HG02884 (cell line): ENCODE measurements around the gene NOL3.

ENCODE experiments used
- ATAC-seq: cut with Tn5 transposase; IDR thresholded peaks from one replicate; pipeline ENCODE4 v1.9.1; 2021; ENCODE audit warnings: mild to moderate bottlenecking, moderate library complexity; ENCODE audit not compliant: unreplicated experiment

The NOL3 gene

DNA sequence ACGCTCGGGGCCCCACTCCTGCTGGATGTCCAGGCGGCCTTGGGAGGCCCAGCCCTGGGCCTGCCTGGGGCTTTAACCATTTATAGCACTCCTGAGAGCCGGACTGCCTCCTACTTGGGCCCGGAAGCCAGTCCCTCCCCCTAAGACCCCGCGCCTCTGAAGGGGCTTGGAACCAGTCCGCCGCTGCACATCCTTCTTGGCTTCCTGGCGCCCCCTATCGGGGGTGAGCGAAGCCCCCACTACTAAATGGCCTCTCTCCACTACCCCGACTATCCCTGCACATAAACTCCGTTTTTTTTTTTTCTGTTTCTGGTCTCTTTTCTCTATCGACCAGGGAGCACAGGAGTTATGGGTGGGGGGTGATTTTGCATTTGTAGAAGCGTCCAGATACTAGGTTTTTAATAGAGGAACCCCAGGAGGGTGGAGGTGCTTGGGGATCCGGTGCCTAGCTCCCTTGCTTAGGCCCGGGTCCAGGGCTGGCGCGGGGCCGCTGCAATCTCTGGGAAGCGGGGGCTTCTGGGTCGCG lies 633 bp upstream of the NOL3 start:
- ATAC-seq = peak; percentile 16

DNA sequence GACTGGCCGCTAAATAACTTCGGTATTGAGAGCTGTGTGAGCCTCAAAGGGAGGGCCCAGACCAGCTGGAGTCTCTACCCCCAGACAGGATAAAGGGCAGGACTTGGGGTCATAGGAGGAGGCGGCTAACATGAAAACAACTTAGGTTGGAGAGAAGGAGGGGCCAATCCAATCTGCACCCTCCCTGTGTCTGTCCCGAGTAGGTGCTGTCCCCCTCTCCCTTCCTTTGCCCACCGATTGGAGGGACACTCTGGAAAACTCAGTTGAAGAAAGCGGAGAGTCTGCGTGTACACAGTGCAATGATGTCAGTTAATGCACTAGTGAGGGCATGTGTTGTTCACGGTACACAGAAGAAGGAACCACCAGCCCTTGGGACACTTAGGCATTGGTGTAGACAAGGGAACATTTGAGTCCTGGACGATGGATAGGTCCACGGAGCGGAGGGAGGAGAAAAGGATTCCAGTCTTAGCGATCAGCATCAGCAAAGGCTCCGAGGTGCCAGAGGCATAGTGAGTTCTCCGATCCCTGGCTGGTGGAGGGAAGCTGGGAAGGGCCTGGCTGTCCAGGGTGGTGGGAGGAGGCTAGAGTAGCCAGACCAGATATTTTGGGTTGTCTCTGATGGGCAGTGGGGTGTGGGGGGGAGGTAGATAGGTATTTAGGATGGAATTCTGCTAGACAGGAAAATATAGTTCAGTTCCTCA lies 761 bp downstream of the NOL3 start:
- ATAC-seq = no peak

DNA sequence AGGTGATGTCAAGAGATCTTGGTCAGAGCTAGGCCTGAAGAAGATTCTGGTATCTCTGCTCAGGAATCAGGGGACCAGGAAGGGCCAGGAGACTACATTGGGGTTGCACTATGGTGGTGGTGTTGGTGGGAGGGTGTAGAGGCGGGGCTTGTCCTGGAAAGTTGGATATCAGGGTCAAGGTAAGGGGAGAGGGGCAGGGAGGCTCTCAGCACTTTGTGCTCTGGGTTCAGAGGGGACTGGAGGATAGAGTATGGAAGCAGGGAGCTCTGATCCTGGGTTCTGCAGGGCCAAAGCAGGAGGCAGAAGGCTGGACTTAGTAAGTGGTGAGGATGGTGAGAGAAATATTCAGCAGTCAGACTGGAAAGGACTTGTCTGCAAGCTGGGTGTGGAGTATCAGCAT lies 3.0 kb downstream of the NOL3 start:
- ATAC-seq = no peak

DNA sequence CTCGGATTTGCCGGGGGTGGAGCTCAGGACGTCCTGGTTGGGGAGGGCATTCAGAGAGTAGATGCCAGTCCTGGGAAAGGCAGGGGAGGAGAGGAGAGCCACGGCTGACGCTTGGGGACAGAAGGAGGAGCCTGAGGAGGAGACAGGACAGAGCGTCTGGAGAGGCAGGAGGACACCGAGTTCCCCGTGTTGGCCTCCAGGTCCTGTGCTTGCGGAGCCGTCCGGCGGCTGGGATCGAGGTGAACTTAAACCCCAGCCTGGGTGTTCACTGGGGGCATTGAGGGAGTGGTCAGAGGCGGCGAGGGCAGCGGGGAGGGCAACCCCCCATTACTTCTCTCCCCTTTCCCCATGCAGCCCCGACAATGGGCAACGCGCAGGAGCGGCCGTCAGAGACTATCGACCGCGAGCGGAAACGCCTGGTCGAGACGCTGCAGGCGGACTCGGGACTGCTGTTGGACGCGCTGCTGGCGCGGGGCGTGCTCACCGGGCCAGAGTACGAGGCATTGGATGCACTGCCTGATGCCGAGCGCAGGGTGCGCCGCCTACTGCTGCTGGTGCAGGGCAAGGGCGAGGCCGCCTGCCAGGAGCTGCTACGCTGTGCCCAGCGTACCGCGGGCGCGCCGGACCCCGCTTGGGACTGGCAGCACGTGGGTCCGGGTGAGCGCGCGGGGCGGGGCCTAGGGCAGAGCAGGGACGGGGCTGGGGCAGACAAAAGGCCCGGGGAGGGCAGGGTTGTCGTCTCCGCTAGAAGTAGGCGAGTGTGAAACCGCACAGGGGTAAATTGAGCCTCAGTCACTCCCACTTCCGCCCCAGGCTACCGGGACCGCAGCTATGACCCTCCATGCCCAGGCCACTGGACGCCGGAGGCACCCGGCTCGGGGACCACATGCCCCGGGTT lies 3.7 kb downstream of the NOL3 start:
- ATAC-seq = no peak

DNA sequence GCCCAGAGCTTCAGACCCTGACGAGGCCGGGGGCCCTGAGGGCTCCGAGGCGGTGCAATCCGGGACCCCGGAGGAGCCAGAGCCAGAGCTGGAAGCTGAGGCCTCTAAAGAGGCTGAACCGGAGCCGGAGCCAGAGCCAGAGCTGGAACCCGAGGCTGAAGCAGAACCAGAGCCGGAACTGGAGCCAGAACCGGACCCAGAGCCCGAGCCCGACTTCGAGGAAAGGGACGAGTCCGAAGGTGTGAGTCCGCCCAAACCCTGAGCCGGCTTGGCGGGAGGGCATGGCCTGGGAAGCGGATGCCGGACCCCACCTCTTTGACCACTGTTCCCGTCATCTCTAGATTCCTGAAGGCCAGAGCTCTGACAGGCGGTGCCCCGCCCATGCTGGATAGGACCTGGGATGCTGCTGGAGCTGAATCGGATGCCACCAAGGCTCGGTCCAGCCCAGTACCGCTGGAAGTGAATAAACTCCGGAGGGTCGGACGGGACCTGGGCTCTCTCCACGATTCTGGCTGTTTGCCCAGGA lies 4.4 kb downstream of the NOL3 start:
- ATAC-seq = no peak

DNA sequence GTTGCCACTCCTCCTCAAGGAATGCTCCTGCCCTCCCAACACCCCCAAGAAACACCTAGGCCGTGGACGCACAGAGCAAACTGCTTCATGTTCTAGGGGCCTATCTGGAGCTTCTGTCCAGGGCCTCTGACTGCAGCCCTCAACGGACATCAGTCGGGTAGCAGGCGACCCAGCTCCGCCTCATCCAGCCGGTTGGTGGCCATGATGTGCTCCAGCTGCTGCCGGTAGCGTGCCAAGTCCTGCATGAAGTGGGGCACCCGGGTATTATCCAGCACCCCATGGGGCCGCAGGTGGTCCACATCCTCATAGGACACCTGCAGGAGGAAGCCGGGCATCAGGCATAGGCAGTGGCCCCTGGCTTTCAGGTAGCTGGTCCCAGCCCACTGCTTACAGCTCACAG lies 6.3 kb downstream of the NOL3 start:
- ATAC-seq = no peak

DNA sequence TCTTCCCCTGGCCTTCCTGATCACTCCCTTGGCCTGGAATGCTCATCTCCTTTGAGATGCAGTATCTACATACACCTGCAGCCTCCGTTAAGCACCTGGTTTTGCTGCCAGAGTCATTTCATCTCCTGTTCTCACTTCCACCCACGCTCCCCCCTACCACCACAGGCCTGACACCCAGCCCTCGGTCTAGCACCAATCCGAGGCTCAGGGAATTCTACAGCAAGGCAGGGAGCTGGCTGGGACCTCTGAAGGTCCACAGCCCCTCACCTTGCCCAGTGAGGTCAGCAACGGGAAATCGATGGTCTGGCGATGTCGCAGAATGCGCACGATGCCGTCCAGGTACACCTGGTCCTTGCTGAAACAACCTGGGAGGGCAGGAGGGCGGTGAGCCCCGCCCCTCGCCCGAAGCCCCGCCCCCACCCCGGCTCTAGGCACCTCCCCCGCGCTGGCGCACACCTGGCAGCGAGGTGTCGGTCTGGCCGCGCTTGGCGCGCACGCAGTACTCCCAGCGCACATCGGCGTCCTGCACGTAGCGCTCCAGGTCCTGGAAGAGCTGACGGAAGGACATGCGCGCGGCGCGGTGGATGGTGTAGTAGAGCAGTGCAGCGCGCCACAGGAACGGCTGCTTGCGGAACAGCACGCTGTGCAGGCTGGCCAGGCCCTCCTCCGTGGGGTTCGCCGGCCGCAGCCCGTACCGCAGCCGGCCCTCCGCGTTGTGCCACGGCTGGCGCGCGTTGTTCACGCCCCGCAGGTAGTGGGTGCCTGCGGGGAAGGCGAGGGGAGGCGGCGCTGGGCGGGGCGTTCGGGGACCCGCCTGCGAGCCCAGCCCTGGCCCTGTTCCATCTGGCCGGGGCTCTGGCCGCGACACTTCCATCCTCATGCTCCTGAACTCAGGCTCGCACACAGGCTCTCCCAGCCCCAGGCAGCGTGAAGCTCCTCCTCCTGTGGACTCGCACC lies 7.7 kb downstream of the NOL3 start:
- no peak for ATAC-seq

DNA sequence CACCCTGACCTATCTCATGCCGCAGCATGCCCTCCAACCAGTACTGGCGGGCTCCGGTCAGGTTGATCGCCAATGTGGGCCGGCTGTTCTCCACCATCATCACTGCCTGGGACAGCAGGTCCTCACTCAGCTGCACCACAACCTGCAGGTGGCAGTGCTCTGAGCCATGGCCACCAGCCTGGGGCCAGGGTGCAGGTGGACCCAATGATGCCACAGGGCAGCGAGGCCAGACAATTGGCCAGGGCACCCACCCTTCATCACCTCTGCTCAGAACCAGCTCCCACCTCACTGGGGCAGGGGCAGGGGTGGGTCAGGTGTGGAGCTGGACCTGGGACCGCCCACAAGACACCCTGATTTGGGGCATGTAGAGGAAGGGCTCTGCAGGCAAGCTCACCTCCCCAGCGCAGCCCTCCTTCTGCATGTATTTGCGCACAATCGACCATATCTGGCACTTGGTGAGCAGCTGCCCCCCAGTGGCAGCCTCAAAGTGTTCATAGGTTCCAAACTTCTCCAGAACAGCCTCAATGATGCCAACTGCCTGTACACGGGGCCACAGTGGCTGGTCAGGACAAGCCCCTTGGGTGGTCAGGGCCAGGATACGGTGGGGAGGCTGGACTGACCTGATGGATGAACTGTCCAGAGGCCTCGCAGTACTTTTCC lies 9.2 kb downstream of the NOL3 start:
- no peak for ATAC-seq

DNA sequence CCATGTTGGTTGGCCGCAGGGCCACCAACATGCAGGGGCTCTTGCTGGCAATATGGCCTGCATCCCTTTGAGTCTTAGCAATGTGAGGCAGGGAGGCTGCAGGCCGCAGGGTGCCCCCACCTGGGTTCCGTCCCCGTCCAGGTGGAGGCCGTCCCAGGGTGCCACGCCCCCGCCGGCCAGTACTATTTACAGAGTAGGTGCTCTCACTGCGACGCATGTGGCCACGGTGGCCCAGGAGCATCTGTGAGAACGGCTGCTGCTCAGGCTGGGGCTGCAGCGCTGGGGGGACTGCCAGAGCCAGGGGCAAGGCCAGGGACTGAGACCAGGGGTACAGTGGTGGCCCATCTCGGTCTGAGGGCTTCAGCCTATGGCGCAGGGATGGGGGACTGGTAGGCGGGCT lies 9.8 kb downstream of the NOL3 start:
- ATAC-seq = no peak

DNA sequence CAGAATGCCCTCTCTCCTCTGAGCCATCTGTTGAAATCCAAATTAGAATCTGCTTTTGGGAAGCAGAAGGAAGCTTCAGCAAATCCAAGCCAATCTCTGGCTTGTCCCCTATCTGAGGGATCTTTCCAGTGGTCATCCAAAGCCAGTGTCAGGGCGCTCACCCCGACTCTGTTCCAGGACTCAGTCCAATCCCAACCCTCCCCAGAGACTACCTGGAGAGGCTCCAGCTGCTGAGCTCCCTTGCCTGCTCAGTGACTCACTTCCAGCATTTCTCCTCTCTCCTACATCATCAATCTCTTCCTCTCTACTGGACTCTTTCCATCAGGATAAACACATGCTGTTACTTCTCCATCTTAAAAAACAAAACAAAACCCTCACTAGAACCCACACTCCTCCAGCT lies 11.0 kb downstream of the NOL3 start:
- no peak for ATAC-seq

DNA sequence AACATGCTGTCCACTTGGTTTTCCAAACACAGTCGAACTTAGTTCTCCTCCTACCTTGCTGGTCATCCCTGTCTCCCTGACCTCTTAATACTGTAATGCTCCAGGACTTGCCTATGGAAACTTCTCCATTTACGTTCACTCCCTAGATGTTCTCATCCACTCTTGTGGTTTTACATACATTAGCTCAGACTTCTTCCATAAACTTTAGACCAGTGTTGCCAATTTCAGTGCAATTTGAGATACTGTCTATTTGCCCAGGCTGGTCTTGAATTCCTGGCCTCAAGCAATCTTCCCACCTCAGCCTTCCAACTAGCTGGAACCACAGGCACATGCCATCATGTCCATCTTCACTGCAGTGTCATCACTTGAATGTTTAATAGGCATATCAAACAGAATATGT lies 11.9 kb downstream of the NOL3 start:
- no peak for ATAC-seq

DNA sequence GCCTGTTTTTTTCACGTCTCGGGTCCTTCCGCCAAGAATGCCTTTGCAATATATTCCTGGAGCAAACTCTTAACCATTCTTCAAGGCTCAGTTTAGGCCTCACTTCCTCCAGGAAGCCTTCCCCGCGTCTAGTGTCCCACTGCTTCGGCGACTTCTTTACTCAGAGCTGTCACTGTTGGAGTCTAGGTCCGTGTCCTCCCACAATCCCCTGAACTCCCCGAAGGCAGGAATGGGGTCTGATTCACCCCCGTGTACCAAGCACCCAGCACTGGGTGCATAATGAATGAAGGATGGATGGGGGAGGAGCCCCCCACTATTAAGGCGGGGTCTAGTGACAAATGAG lies 12.9 kb downstream of the NOL3 start:
- ATAC-seq = no peak

DNA sequence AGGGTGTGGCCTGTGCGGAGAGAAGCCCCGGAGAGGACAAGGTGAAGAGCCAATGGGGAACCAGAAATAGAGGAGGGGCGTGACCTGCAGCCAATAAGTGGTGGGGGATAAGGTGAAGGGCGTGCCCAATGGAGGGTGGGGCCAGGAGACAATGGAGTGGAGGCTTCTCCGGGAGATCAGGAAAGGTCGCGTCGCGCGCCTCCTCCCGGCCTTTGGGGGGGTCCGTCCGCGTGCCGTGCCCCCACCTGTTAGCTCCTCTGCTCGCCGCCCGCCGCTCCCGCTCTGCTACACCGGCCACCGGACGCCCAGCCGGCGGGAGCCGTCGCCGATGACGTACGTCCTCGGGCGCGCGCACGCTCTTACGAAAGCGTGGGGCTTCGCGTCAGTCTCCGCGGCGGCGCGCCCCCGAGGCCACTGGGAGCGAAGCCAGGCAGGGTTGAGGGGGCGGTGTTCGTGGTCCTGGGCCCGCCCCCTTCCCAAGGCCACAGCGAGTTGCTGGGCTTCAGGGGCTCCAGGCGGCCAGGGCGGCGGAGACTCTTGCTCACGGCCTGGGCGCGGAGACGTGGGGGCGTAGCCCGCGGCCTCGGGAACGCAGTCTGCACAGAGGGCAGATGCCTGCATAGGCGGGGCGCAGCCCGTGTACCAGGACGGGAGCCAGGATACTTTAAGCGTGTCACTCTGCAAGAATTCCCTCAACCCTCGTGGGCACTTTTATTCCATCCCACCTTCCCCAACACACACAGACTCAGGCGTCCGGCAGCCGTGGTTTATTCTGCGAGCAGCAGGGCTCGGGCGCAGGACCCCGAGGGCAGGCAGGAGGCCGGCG lies 13.5 kb downstream of the NOL3 start, which contains the start of gene MATCAP1:
TSS of gene MATCAP1 (minus strand) at position 337 of the 826 bp plus-strand sequence. CDS start 3,353 bp downstream, outside the sequence.
- peak; percentile 92 for ATAC-seq

DNA sequence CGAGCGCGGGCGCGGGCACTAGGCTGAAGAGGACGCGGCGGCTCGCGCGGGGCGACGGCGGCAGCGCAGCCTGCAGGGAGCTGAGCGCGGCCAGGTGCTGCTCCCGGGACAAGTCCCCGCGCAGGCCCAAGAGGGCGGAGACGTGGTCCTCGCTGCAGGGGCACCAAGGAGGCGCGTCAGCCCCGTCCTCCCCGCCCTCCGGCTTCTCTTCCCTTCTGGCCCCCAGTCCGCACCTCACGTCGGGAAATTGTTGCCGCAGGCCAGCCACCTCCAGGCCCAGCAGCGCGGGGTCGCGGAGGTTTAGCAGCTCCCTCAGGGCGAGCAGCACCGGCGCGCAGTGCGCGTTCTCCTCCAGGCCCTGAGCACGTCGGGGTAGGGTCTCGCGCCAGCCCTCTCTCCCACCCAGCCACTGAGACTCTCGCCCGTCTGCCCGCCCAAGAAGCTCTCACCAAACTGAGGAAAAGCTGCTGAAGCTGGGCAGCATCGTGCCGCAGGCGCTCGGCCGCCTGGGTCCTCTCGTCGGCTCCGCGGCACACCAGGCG lies 14.2 kb downstream of the NOL3 start:
- ATAC-seq = no peak

DNA sequence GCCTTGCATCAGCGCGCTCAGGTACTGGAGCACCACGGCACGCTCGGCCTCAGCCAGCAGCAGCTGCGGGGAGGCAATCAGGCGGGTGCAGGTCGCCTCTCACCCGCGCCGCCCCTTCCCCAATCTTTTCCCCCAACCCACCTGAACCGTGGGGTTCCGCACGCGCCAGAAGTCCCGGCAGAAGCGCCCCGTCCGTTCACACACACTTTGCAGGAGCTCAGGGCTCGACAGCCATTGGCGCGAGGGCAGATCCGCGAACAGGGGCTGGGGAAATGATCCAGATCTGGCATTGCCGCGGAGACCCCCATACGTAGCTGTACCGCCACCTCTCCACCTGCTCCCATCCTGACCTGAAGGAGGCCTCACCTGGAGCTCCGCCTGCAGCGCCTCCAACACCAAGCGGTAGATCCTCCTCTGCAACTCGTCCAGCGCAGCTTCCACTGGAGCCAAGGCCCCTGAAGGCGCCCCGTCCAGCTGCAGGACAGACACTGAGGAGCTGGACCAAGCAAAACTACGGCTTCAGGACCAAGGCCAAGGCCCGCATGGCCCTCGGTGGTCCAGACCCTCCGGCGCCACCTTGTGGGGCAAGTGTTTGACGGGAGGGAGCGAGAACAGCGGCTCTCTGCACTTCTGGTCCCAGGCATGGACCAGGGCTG lies 14.8 kb downstream of the NOL3 start:
- ATAC-seq = no peak

DNA sequence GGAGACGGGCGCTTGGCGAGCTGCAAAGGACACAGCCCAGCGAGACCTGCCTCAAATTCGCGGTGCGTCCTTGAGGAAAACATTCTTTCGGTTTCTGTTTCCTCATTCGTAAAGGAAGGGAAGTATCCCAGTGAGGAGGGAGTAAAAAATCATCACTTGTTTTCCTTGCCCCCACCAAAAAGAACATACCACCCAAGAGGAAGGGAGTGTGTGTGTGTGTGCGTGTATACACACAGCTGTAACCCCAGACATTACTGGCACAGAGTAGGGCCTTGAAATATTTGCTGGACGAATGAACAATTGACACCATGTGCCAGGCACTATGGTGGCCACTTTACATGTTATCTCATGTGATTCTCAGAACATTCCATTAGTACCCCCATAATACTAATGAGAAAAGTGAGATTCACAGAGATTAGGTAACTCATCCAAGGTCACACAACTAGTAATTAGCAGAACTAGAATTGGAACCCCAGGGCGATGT lies 15.4 kb downstream of the NOL3 start:
- ATAC-seq = no peak

DNA sequence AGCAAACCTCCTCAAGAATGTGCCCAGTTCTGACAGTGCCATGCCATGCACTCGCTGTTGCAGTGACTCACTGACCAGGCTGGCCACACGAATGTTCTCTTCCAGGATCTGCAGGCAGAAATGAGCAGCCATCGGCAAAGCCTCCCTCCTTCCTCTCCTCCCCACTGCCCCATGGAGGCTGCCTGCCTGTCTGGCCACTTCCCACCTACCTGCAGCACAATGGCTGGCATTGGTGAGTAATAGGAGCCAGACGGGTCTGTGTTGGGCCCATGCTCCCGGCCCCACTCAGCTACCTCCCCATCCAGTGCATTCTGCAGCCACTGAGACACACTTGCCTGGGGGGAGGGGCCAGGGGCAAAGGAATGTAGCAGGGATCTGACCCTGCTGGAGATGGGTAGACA lies 16.2 kb downstream of the NOL3 start:
- ATAC-seq = no peak

DNA sequence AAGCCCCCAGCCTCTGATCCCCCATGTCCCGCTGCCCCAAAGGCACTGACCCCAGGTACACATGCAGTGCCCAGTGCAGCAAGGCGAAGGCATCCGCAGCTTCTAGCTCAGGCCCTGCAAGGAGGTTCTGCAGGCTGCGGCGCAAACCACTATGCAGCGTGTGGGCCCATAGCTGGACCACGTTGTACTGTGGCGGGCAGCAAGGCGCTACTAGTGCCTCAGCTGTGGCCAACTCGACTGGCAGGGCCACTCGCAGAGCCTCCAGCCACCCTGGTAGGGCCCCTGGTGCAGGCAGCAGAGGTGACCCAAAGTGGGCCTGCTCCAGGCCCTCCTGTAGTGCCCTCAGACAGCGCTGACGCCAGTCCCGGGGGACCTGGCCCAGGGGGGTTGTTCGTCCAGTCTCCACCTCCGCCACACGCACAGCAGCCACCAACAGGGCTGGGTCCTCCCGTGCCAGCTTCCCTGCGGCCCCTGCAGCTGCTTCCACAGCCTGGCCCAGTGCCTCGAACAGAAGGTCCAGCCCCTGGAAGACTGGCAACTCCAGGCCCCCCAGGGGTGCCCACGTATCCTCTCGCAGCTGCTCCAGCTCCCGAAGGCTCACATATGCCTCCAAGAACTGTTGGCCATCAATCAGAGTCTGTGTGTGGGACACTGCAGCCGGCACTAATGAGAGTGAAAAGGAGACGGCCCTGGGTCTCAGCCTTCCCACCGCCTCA lies 17.0 kb downstream of the NOL3 start:
- ATAC-seq = no peak
